Measurements from ENCODE around the gene SIX5. TPM values are rescaled to one million over a fixed set of nuclear protein-coding genes. Genes with fewer than 3 reads are reported as not detected.

The SIX5 gene
- total and polyA plus RNA-seq, 9 of the 15 experiments (the other 6 are each of a cell fraction or from before 2014, with no cell fraction given): 1.4 to 17.2 (median 7.4) TPM; not detected in 2

- TF ChIP-seq NRF1 (conservative IDR thresholded peaks at IDR 0.05 in 1 of 2, IDR thresholded peaks at IDR 0.05 in 1 of 2): peak; percentile 98 to 99
- 0 out of 2 replicates have a peak, but pooled peaks have one; percentile 31 for TF ChIP-seq ARID1B (IDR thresholded peaks at IDR 0.05)
- TF ChIP-seq XRCC3 (IDR thresholded peaks at IDR 0.05): no peak
- TF ChIP-seq NFIX (CRISPR knock-in tag; IDR thresholded peaks at IDR 0.05; ENCODE audit: low read depth): no peak
- TF ChIP-seq SAP30 (IDR thresholded peaks at IDR 0.05; ENCODE audit: borderline replicate concordance, insufficient read depth, low read depth, low read length, poor library complexity, severe bottlenecking): peak; percentile 64
- no peak for TF ChIP-seq MCM7 (IDR thresholded peaks at IDR 0.05)
- peak; percentile 65 for TF ChIP-seq TAF1 (IDR thresholded peaks at IDR 0.05; ENCODE audit: control insufficient read depth, extremely low read depth, insufficient read depth, low read length, severe bottlenecking)
- peak; percentile 55 for TF ChIP-seq RBBP5 (IDR thresholded peaks at IDR 0.05; ENCODE audit: borderline replicate concordance, insufficient read depth, low read length, poor library complexity, severe bottlenecking)
- TF ChIP-seq ZNF830 (CRISPR knock-in tag; IDR thresholded peaks at IDR 0.05): no peak
- peak in 2 of 3 experiments; percentile 27 to 42; a peak in 4 of 6 replicates for TF ChIP-seq CTCF (IDR thresholded peaks at IDR 0.05 in 2 of 3, conservative IDR thresholded peaks at IDR 0.05 in 1 of 3; ENCODE audit: insufficient read depth in 2 of 3, low read depth in 1 of 3, low read length in 3 of 3)
- no peak for TF ChIP-seq YBX1 (IDR thresholded peaks at IDR 0.05)
- no peak; a peak in 1 of 3 replicates for TF ChIP-seq CBX3 (IDR thresholded peaks at IDR 0.05; ENCODE audit: borderline replicate concordance in 1 of 2, low read length in 2 of 2)
- TF ChIP-seq ILK (tag; IDR thresholded peaks at IDR 0.05; ENCODE audit: borderline replicate concordance, low read depth): no peak
- TF ChIP-seq TSHZ1 (CRISPR knock-in tag; IDR thresholded peaks at IDR 0.05): no peak
- no peak for TF ChIP-seq EWSR1 (IDR thresholded peaks at IDR 0.05; ENCODE audit: borderline replicate concordance, low read depth, partially characterized antibody)
- TF ChIP-seq THAP7 (CRISPR knock-in tag; IDR thresholded peaks at IDR 0.05): no peak
- peak; percentile 80 for TF ChIP-seq TFAP4 (CRISPR knock-in tag; IDR thresholded peaks at IDR 0.05; ENCODE audit: borderline replicate concordance)
Observed at GRCh38 chr19:45730368-45731288, 38.4 kb downstream of the SIX5 start, which contains the start of gene FBXO46 (continued).
